Esophagus squamous epithelium (tissue), 4 donors: Measurements from ENCODE around the gene PAPLN.
"Not testable (repeated sequence)": the region's sequence is repeated elsewhere in the genome, so short reads cannot be mapped to it uniquely, and the experiment has no call there.

ENCODE experiments used
- POLR2A ChIP-seq, 4 donors: fragments of 450-650 bp; IDR thresholded peaks; one replicate each; pipeline ENCODE4 v1.6.1; 2017; ENCODE audit warnings: antibody characterized with exemption in 4 of 4, mild to moderate bottlenecking in 4 of 4, moderate library complexity in 3 of 4
- TF ChIP-seq, protein P1 (sequence below), 6 experiments: fragments of 450-650 bp in 4 of 6; fragments of 200-600 bp in 2 of 6; sonication (generic) in 2 of 6; IDR thresholded peaks; one replicate each; pipeline ENCODE4 v1.5.1; 2016 to 2019; ENCODE audit warnings: antibody characterized with exemption in 6 of 6, mild to moderate bottlenecking in 4 of 6, moderate library complexity in 4 of 6

GRCh38 chr14:73194306-73194705 is 43.0 kb upstream of the PAPLN start:
- TF ChIP-seq, protein P1, sequence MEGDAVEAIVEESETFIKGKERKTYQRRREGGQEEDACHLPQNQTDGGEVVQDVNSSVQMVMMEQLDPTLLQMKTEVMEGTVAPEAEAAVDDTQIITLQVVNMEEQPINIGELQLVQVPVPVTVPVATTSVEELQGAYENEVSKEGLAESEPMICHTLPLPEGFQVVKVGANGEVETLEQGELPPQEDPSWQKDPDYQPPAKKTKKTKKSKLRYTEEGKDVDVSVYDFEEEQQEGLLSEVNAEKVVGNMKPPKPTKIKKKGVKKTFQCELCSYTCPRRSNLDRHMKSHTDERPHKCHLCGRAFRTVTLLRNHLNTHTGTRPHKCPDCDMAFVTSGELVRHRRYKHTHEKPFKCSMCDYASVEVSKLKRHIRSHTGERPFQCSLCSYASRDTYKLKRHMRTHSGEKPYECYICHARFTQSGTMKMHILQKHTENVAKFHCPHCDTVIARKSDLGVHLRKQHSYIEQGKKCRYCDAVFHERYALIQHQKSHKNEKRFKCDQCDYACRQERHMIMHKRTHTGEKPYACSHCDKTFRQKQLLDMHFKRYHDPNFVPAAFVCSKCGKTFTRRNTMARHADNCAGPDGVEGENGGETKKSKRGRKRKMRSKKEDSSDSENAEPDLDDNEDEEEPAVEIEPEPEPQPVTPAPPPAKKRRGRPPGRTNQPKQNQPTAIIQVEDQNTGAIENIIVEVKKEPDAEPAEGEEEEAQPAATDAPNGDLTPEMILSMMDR (IDR thresholded peaks at IDR 0.05), result not testable (repeated sequence)
- not testable (repeated sequence) for TF ChIP-seq POLR2A (IDR thresholded peaks at IDR 0.05)
